IMR-90 (cell line): ENCODE measurements around the gene PHC2. TPM values are rescaled to one million over a fixed set of nuclear protein-coding genes. Genes with fewer than 3 reads are reported as not detected.

Experiments used
- ATAC-seq: fragments of 200-7000 bp; cut with Tn5 transposase; 2 replicates; pipeline ENCODE4 v1.9.1; 2020; ENCODE audit warnings: low read depth, mild to moderate bottlenecking, moderate library complexity
- BruUV-seq: library from RNA; stranded (reverse); fragments of 400-500 nt; replicated peaks from 2 replicates; lab custom pipeline; 2021; lab: Mats Ljungman, UMichigan
- CTCF ChIA-PET: fragments of 300-600 bp; formaldehyde crosslinking; extraction: SDS; loops from one replicate; lab custom pipeline; 2021; ENCODE audit warnings: antibody characterized with exemption; lab: Yijun Ruan, JAX
- POLR2A ChIA-PET: fragments of 300-600 bp; sonication (Branson Sonifier 250); formaldehyde crosslinking; loops from one replicate; lab custom pipeline; 2022; ENCODE audit warnings: antibody characterized with exemption; ENCODE audit not compliant: unreplicated experiment; lab: Charles Lee
- DNase-seq: peaks from one replicate; pipeline ENCODE4 v3.0.0; 2013
- H2AFZ ChIP-seq: replicated peaks from 2 replicates; pipeline ENCODE3; 2013; ENCODE audit warnings: low read length, mild to moderate bottlenecking; ENCODE audit not compliant: poor library complexity
- H2AK5ac ChIP-seq: 2 replicates; pipeline ENCODE4 v1.6.1; 2013; ENCODE audit warnings: low read depth, low read length, inconsistent platforms
- H2AK9ac ChIP-seq: replicated peaks from 2 replicates; pipeline ENCODE3; 2013; ENCODE audit warnings: mild to moderate bottlenecking, low read depth, low read length, moderate library complexity; ENCODE audit not compliant: poor library complexity
- H2BK120ac ChIP-seq: 2 replicates; pipeline ENCODE4 v1.6.1; 2013; ENCODE audit warnings: low read depth, low read length, inconsistent platforms
- H2BK15ac ChIP-seq: 3 replicates; pipeline ENCODE4 v1.6.1; 2013; ENCODE audit warnings: low read depth, low read length, inconsistent platforms
- H2BK20ac ChIP-seq: 2 replicates; pipeline ENCODE4 v1.6.1; 2013; ENCODE audit warnings: low read depth, mild to moderate bottlenecking, inconsistent platforms, low read length, moderate library complexity
- H2BK5ac ChIP-seq: 2 replicates; pipeline ENCODE4 v1.6.1; 2013; ENCODE audit warnings: mild to moderate bottlenecking, low read depth, low read length, inconsistent platforms; ENCODE audit not compliant: poor library complexity, severe bottlenecking
- H3K14ac ChIP-seq: replicated peaks from 2 replicates; pipeline ENCODE4 v1.6.1; 2013; ENCODE audit warnings: low read depth, low read length, inconsistent platforms
- H3K18ac ChIP-seq: 2 replicates; pipeline ENCODE4 v1.6.1; 2013; ENCODE audit warnings: low read depth, low read length, control low read depth
- H3K23ac ChIP-seq: 2 replicates; pipeline ENCODE4 v1.6.1; 2013; ENCODE audit warnings: low read depth, low read length, inconsistent platforms
- H3K27ac ChIP-seq: 2 replicates; pipeline ENCODE4 v1.5.1; 2013; ENCODE audit warnings: mild to moderate bottlenecking, control low read depth, low read length; ENCODE audit not compliant: insufficient read depth
- H3K27me3 ChIP-seq: 2 replicates; pipeline ENCODE4 v1.6.1; 2013; ENCODE audit warnings: low read length; ENCODE audit not compliant: control insufficient read depth, insufficient read depth
- H3K36me3 ChIP-seq: 2 replicates; pipeline ENCODE4 v1.6.1; 2013; ENCODE audit warnings: low read length, mixed read lengths; ENCODE audit not compliant: control insufficient read depth, insufficient read depth
- H3K4ac ChIP-seq: 2 replicates; pipeline ENCODE4 v1.6.1; 2013; ENCODE audit warnings: low read depth, low read length, inconsistent platforms
- H3K4me1 ChIP-seq: 2 replicates; pipeline ENCODE4 v1.6.1; 2013; ENCODE audit warnings: low read length, mixed read lengths; ENCODE audit not compliant: control insufficient read depth, insufficient read depth
- H3K4me2 ChIP-seq: 2 replicates; pipeline ENCODE4 v1.6.1; 2013; ENCODE audit warnings: low read depth, mild to moderate bottlenecking, control low read depth, low read length, moderate library complexity
- H3K4me3 ChIP-seq: 2 replicates; pipeline ENCODE4 v1.5.1; 2013; ENCODE audit warnings: low read depth, mild to moderate bottlenecking, control low read depth, low read length, moderate library complexity; ENCODE audit not compliant: insufficient read depth
- H3K56ac ChIP-seq: 2 replicates; pipeline ENCODE4 v1.6.1; 2013; ENCODE audit warnings: low read length, inconsistent platforms; ENCODE audit not compliant: insufficient read depth; ENCODE audit errors: extremely low read depth
- H3K79me1 ChIP-seq, 2 experiments: 2 replicates each; pipeline ENCODE4 v1.6.1; 2013; ENCODE audit warnings: low read length in 2 of 2, inconsistent platforms in 1 of 2, low read depth in 1 of 2
- H3K9ac ChIP-seq: 2 replicates; pipeline ENCODE4 v1.6.1; 2013; ENCODE audit warnings: low read depth, low read length, control low read depth
- H3K9me1 ChIP-seq: 2 replicates; pipeline ENCODE4 v1.6.1; 2013; ENCODE audit warnings: low read length, inconsistent platforms; ENCODE audit not compliant: insufficient read depth
- H3K9me3 ChIP-seq: 2 replicates; pipeline ENCODE4 v1.6.1; 2013; ENCODE audit warnings: low read length; ENCODE audit not compliant: control insufficient read depth, insufficient read depth
- H4K20me1 ChIP-seq: 2 replicates; pipeline ENCODE4 v1.6.1; 2013; ENCODE audit warnings: low read length, inconsistent platforms; ENCODE audit not compliant: insufficient read depth
- H4K5ac ChIP-seq: 2 replicates; pipeline ENCODE4 v1.6.1; 2013; ENCODE audit warnings: mild to moderate bottlenecking, low read depth, low read length, control low read depth
- H4K8ac ChIP-seq, 2 experiments: 2 replicates each; pipeline ENCODE4 v1.6.1; 2013; ENCODE audit warnings: low read depth in 2 of 2, low read length in 2 of 2, control low read depth in 1 of 2, inconsistent platforms in 1 of 2
- H4K91ac ChIP-seq: 2 replicates; pipeline ENCODE4 v1.6.1; 2013; ENCODE audit warnings: low read depth, low read length, inconsistent platforms; ENCODE audit not compliant: insufficient read depth
- BHLHE40 ChIP-seq: fragments of 150-350 bp; IDR thresholded peaks from 2 replicates; pipeline ENCODE4 v1.6.1; 2016; ENCODE audit warnings: mild to moderate bottlenecking, low read depth, low read length
- CEBPB ChIP-seq: IDR thresholded peaks from 2 replicates; pipeline ENCODE4 v1.6.1; 2012; ENCODE audit warnings: low read depth, low read length, improper control_type of control experiment
- CHD1 ChIP-seq: IDR thresholded peaks from 2 replicates; pipeline ENCODE4 v1.6.1; 2012; ENCODE audit warnings: low read depth, low read length, improper control_type of control experiment
- FOS ChIP-seq: fragments of 150-350 bp; IDR thresholded peaks from 2 replicates; pipeline ENCODE4 v1.6.1; 2016; ENCODE audit warnings: low read depth, low read length
- MAFK ChIP-seq: IDR thresholded peaks from 2 replicates; pipeline ENCODE4 v1.6.1; 2012; ENCODE audit warnings: low read depth, low read length, improper control_type of control experiment
- MAZ ChIP-seq: IDR thresholded peaks from 2 replicates; pipeline ENCODE4 v1.6.1; 2012; ENCODE audit warnings: low read depth, mild to moderate bottlenecking, low read length, improper control_type of control experiment, moderate library complexity, borderline replicate concordance
- MXI1 ChIP-seq: IDR thresholded peaks from 2 replicates; pipeline ENCODE4 v1.6.1; 2012; ENCODE audit warnings: low read depth, mild to moderate bottlenecking, low read length, moderate library complexity, borderline replicate concordance
- NFE2L2 ChIP-seq: fragments of 150-350 bp; IDR thresholded peaks from 2 replicates; pipeline ENCODE4 v1.6.1; 2016; ENCODE audit warnings: low read depth, mild to moderate bottlenecking, low read length
- POLR2A ChIP-seq: IDR thresholded peaks from 2 replicates; pipeline ENCODE4 v1.6.1; 2012; ENCODE audit warnings: mild to moderate bottlenecking, low read depth, low read length
- RAD21 ChIP-seq: IDR thresholded peaks from 2 replicates; pipeline ENCODE4 v1.6.1; 2012; ENCODE audit warnings: low read length, improper control_type of control experiment
- RCOR1 ChIP-seq: IDR thresholded peaks from 2 replicates; pipeline ENCODE4 v1.6.1; 2012; ENCODE audit warnings: mild to moderate bottlenecking, low read length, improper control_type of control experiment; ENCODE audit not compliant: insufficient replicate concordance
- RFX5 ChIP-seq: IDR thresholded peaks from 2 replicates; pipeline ENCODE4 v1.8.0; 2012; ENCODE audit warnings: low read depth, mild to moderate bottlenecking, low read length, moderate library complexity
- SMC3 ChIP-seq: fragments of 150-350 bp; IDR thresholded peaks from 2 replicates; pipeline ENCODE4 v1.6.1; 2016; ENCODE audit warnings: low read depth, mild to moderate bottlenecking, antibody characterized with exemption, low read length, moderate library complexity
- USF2 ChIP-seq: fragments of 150-350 bp; IDR thresholded peaks from 2 replicates; pipeline ENCODE4 v1.6.1; 2017; ENCODE audit warnings: mild to moderate bottlenecking, antibody characterized with exemption, low read length, low read depth
- WGBS, 2 experiments: methylation state at CpG; one replicate each; pipeline versions ENCODE4 v1.1.5 to v1.1.7; 2013; ENCODE audit warnings: missing lambda C conversion rate in 2 of 2; ENCODE audit not compliant: insufficient read length in 1 of 2; ENCODE audit errors: extremely low coverage in 2 of 2; 5-methylcytosine and 5-hydroxymethylcytosine counted together
- dilution Hi-C: fragments of 300-500 bp; cut with HindIII; formaldehyde crosslinking; loops from one replicate; pipeline ENCODE4 v1.14.3; 2018; ENCODE audit warnings: low sequenced_read_pairs; ENCODE audit not compliant: unreplicated experiment
- in situ Hi-C: fragments of 300-500 bp; cut with MboI; formaldehyde crosslinking; loops from 3 replicates; pipeline ENCODE4 v1.14.3; 2019; ENCODE audit warnings: low sequenced_read_pairs, inconsistent platforms, mixed read lengths
- intact Hi-C: fragments of 100-400 bp; cut with micrococcal nuclease; formaldehyde crosslinking; loops from 2 replicates; pipeline ENCODE4 v1.10.0; 2022
- polyA plus RNA-seq, 3 experiments: library from polyadenylated mRNA; depleted of rRNA; stranded (reverse); fragments of >200 nt; gene quantifications; 2 replicates each; pipeline ENCODE4 v1.2.3, GENCODE V29; 2012; ENCODE audit warnings: low replicate concordance in 1 of 3
- total RNA-seq: library from RNA; depleted of rRNA; stranded (reverse); fragments of >200 nt; gene quantifications from 2 replicates; pipeline ENCODE4 v1.2.3, GENCODE V29; 2012

Gene PHC2
- total and polyA plus RNA-seq, 2 of the 4 experiments (the other 2 are of a cell fraction) = 46.4 to 98.1 TPM

- Histone ChIP-seq H2BK5ac (no peak overlapping the region), H2AK5ac (peak overlapping the region; percentile 20; the same call in 1 of the 2 replicates), H4K91ac (no peak overlapping the region), H3K27ac (no peak overlapping the region), H2BK15ac (no peak overlapping the region; the same call in 2 of the 3 replicates), H4K8ac (no peak overlapping the region), H2BK20ac (no peak overlapping the region), H2AFZ (no peak overlapping the region), H3K4me2 (no peak overlapping the region), H2BK120ac (peak overlapping the region; percentile 9; the same call in 1 of the 2 replicates), H3K23ac (no peak overlapping the region), H3K9me3 (no peaks in the 10 kb centered on the region), H3K4ac (0 out of 2 replicates have a peak overlapping the region, but pooled peaks have one; percentile 27), H3K9ac (no peak overlapping the region), H3K14ac (no peak overlapping the region), H3K36me3 (peaks cover 7% of the 10 kb centered on the region), H3K56ac (no peak overlapping the region), H3K4me1 (peaks cover 9% of the 10 kb centered on the region), H4K20me1 (peaks cover 12% of the 10 kb centered on the region; the same call in 1 of the 2 replicates), H3K4me3 (no peak overlapping the region), H3K27me3 (no peaks in the 10 kb centered on the region), H3K18ac (no peak overlapping the region), H2AK9ac (peak overlapping the region; percentile 31), H3K79me1 (no peaks in the 10 kb centered on the region; a peak in 1 of 4 replicates), H3K9me1 (peaks cover 16% of the 10 kb centered on the region; the same call in 1 of the 2 replicates), H4K5ac (no peak overlapping the region)
- TF ChIP-seq CHD1 = no peak
- TF ChIP-seq NFE2L2 = no peak
- no peak for TF ChIP-seq RAD21
- TF ChIP-seq SMC3 = no peak
- TF ChIP-seq MAFK = no peak
- no peak for TF ChIP-seq CEBPB
- TF ChIP-seq USF2 = no peak
- no peak for TF ChIP-seq RFX5
- no peak for TF ChIP-seq MAZ
- TF ChIP-seq FOS = no peak
- no peak for TF ChIP-seq MXI1
- no peak for TF ChIP-seq BHLHE40
- TF ChIP-seq POLR2A = no peak
- TF ChIP-seq RCOR1 = no peak
- in situ Hi-C loops = no loop called here
- CTCF ChIA-PET = interaction anchor here (1.7 kb wide), 1 partner anchor 19 kb away, joined by 7 read pairs; no protein-coding TSS in a partner anchor
- ATAC-seq = peak; percentile 40; the same call in 1 of the 2 replicates
- BruUV-seq = no TSS peak
- no CpG with 5 or more reads among the region's 1 CpG for WGBS, 2 experiments
- DNase-seq = no peak
- POLR2A ChIA-PET = no interaction called here
- intact Hi-C loops = no loop called here
- dilution Hi-C loops = no loop called here
These were observed 113.5 kb downstream of the PHC2 start for GRCh38 chr1:33317354-33317753.
